ENCODE measurements around the gene SMIM26.
A peak's percentile ranks its signal among the peaks of the same experiment; 100 is the strongest.
"Not testable (repeated sequence)": the region's sequence is repeated elsewhere in the genome, so short reads cannot be mapped to it uniquely, and the experiment has no call there.

The SMIM26 gene, protein sequence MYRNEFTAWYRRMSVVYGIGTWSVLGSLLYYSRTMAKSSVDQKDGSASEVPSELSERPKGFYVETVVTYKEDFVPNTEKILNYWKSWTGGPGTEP

DNA sequence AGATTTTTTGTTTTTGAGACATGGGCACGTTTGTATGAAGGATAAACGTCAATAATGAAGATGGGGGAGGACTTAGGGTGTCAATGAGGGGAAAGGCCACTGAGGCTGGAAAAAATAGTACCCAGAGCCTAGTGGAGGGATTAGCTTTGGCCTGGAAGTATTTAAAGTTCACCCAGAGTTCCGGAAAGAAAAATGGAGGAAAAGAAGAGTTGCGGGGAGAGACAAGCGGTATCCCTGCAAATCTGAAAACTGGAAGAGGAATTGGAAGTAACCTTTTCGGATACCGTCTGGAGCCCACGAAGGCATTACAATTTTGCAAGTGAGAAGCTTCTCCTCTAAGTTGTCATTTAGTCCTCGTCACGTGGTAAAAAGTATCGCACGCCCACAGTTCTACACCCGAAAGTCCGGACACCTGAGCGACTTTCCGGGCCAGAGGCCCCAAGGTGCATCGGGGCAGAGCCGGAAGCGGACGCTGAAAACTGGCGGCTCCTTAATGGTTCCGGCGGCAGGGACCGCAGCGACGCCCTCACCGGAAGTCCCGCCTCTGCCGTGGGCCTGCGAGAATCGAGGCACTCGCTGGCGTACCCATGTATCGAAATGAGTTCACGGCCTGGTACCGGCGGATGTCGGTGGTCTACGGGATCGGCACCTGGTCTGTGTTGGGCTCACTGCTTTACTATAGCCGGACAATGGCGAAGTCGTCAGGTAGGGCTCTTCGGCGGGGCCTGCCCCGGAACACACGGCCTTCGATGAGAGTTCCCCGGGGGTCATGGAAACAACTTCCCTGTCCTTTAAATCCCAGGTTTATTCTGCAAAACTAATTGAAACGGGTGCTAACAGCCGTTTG is at the start of gene SMIM26:
Gene SMIM26 (plus strand): TSS at position 541 of the 847 bp plus-strand sequence. CDS start 47 bp downstream, at position 588.
- peak; percentile 91 for FAIRE-seq

- not testable (repeated sequence) for FAIRE-seq
Measured at GRCh38 chr20:18522066-18522465, 45.2 kb upstream of the SMIM26 start.

DNA sequence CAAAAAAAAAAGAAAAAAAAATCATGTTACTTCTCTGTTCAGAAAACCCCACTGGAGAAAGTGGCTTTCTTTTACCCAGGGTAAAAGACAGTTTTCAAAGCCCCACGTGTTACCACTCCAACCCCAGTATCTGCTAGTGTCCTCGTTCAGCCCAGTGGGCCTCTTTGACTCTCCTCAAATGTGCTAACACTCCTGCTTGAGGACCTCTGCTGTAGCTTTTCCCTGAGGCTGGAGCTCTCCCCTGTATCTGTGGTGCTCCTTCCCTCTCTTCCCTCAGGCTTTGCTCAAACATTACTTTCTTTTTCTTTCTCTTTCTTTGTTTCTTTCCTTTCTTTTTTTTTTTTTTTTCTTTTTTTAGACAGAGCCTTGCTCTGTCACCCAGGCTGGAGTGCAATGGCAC is 44.2 kb upstream of the SMIM26 start:
- FAIRE-seq = no peak

GRCh38 chr20:18524646-18525045 is 42.6 kb upstream of the SMIM26 start:
- no peak for FAIRE-seq

GRCh38 chr20:18526761-18527160 is 40.5 kb upstream of the SMIM26 start:
- not testable (repeated sequence) for FAIRE-seq

DNA sequence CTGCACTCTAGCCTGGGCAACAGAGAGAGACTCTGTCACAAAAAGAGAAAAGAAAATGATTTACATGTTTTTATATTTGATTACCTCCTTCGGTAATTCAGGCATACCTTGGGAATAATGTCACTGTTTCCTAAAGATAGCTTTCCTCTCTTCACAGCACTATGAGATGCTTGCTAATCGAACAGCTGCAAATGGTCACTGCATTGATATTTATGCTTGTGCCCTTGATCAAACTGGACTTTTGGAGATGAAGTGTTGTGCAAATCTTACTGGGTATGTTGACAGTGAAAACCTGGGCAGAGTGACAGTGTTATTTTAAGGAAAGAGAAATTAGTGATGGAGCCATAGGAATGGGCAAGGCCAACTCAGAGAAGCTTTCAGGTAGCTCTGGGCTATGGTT is 39.9 kb upstream of the SMIM26 start:
- FAIRE-seq = no peak

- no peak for FAIRE-seq
Measured at GRCh38 chr20:18527836-18528235, 39.4 kb upstream of the SMIM26 start.

- FAIRE-seq = no peak
Measured at GRCh38 chr20:18529041-18529440, 38.2 kb upstream of the SMIM26 start.

DNA sequence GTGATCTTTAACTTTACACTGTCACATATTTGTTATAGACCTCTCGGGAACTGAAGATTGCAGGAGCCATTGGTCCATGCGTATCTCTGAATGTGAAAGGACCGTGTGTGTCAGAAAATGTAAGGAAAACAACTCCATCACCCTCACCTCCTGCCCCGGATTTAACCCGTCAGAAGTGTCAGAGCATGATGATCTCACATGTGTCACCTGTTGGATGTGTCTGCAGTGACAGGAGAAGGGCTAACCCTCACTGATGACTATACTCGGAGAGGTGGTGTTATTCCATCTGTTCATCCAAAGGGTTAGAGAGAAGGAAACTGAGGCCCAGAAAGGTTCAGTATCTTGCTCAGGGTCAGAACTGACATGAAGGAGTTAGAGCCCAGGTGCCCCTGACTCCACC is 34.6 kb upstream of the SMIM26 start:
- FAIRE-seq = no peak

DNA sequence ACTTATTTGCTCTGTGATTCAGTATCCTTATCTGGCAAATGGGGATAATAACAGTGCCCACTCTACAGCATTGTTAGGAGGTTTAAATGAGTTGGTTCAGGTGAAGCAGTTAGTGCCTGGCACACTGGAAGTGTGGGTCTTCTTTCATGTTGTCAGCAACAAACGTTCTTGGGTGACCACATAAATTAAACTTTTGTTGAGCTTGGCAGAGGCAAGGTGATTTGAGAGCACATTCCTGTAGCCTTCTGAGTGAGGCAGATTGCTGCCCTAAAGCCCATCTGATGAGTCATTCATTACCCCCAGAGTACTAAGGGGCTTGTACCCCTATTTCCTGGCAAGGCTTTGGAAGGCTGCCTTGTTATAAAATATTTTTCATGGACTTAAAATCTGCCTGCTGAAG is 33.7 kb upstream of the SMIM26 start:
- FAIRE-seq = no peak

- no peak for FAIRE-seq
Measured at GRCh38 chr20:18533978-18534644, 33.1 kb upstream of the SMIM26 start.

DNA sequence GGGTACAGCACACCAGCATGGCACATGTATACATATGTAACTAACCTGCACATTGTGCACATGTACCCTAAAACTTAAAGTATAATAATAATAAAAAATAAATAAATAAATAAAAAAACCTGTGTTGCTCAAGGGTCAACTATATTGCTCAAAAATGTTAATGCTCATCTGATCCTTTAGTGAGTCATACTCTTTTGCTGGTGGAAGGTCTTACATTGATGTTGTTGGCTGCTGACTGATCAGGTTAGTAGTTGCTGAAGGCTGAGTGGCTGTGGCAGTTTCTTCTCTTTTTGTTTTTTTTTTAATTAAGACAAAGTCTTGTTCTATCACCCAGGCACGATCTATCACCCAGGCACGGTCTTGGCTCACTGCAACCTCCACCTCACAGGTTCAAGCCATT is 29.6 kb upstream of the SMIM26 start:
- no peak for FAIRE-seq

GRCh38 chr20:18541741-18542140 is 25.5 kb upstream of the SMIM26 start:
- FAIRE-seq = no peak

- no peak for FAIRE-seq
Measured at GRCh38 chr20:18543216-18543615, 24.0 kb upstream of the SMIM26 start.

- FAIRE-seq = no peak
Measured at GRCh38 chr20:18543932-18544331, 23.3 kb upstream of the SMIM26 start.

DNA sequence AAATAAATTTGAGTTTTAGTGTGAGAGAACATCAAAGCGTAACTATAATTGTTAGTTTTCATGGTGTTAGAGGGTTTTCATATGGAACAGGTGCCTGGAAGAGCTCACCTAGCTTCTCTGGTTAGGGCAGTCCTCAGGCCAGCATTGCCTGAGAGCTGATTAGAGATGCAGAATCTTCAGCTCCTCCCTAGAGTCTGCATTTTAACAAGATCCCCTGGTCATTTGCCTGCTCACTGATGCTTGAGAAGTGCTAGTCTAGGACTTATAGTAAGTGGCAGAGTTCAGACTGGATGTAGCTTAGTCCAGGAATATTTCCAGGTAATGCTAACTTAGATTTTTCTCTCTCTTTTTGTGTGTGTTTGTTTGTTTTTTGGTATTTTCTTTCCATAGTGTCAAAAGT is 21.7 kb upstream of the SMIM26 start:
- FAIRE-seq = no peak

- no peak for FAIRE-seq
Measured at GRCh38 chr20:18548465-18548864, 18.8 kb upstream of the SMIM26 start.

- no peak for FAIRE-seq
Measured at GRCh38 chr20:18553746-18554145, 13.5 kb upstream of the SMIM26 start.

DNA sequence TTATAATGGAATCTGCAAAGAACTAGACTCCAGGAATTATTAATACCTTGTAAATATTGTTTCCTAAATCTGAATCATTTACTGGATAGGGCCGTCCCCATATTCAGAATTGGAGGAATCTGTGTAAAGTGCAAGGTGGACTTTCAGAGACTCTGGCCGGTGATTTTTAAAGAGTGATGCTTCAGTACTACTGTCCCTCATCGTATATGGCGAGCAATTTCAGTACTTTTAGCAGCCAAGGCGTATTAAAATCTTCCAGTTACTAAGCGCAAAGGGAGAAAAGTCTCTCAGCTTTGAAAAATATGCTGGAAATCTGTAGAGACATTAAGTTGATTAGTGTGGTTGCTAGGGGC is 483 bp downstream of the SMIM26 start:
- no peak for FAIRE-seq

DNA sequence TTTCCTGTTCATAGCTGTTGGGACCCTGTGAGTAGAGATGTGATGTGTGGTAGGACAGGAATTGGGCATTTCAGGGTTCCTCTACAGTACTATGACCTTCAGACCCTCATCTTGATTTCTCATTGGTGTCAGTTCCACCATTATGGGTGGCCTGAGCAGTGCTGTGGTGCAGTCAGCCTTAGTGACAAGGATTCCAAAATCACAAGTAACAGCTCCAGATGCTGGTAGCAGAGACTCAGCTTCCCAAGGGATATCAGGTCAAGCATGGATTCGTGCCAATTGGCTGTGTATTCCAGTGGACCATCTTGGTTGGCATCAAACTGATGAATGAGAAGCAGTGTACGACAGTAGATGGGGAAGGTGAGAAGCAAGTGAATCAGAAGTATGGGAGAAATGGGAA is 3.8 kb downstream of the SMIM26 start:
- FAIRE-seq = no peak

GRCh38 chr20:18571578-18571977 is 4.3 kb downstream of the SMIM26 start:
- no peak for FAIRE-seq

DNA sequence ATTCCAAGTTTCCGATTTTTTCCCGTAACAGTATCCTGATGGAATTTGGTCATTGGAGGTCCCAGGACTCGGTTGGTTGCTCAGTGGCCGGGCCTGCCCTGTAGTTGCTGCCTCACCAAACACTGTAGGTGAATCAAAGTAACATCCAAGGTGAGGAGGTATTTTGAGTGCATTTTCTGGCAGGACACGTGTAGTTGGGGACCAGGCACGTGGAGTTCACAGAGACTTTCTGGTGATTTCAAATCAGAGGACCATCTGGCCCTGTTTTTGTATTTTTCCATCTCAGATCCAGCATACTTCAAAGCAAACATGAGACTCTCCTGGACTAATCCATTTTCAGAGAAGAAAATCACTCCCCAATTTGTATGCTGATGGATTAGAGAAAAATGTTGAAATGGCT is 10.7 kb downstream of the SMIM26 start:
- no peak for FAIRE-seq

GRCh38 chr20:18578581-18578980 is 11.3 kb downstream of the SMIM26 start:
- no peak for FAIRE-seq

- no peak for FAIRE-seq
Measured at GRCh38 chr20:18580012-18580411, 12.8 kb downstream of the SMIM26 start.
